Natural killer cell (primary cell): Measurements from ENCODE around the gene OMP. TPM values are rescaled to one million over a fixed set of nuclear protein-coding genes. Genes with fewer than 3 reads are reported as not detected.

Experiments
- ATAC-seq, 3 donors: fragments of 150-1000 bp in 2 of 3; fragments of 200-7000 bp in 1 of 3; cut with Tn5 transposase; 1 replicate in 1 of 3; 2 replicates in 2 of 3; pipeline ENCODE4 v1.10.0; 2021; ENCODE audit warnings: mild to moderate bottlenecking in 2 of 3, moderate library complexity in 2 of 3
- DNase-seq, 2 donors: peaks; one replicate each; pipeline versions ENCODE4 v3.0.0 to v3.0.0-alpha.2; 2013 to 2021; ENCODE audit warnings: mixed read lengths in 1 of 2
- H3K27ac ChIP-seq: one replicate; pipeline ENCODE4 v1.5.1; 2013; ENCODE audit warnings: mild to moderate bottlenecking, low read length
- H3K27me3 ChIP-seq: one replicate; pipeline ENCODE4 v1.6.1; 2013; ENCODE audit warnings: low read length; ENCODE audit not compliant: control insufficient read depth, insufficient read depth
- H3K36me3 ChIP-seq: one replicate; pipeline ENCODE4 v1.6.1; 2013; ENCODE audit warnings: low read length; ENCODE audit not compliant: control insufficient read depth, insufficient read depth
- H3K4me1 ChIP-seq: one replicate; pipeline ENCODE4 v1.6.1; 2013; ENCODE audit warnings: low read length; ENCODE audit not compliant: control insufficient read depth, insufficient read depth
- H3K4me3 ChIP-seq: one replicate; pipeline ENCODE4 v1.5.1; 2013; ENCODE audit warnings: low read length
- H3K9me3 ChIP-seq: one replicate; pipeline ENCODE4 v1.6.1; 2013; ENCODE audit warnings: low read length; ENCODE audit not compliant: control insufficient read depth, insufficient read depth
- H3K27ac Mint-ChIP-seq, 2 donors: one replicate each; pipeline ENCODE4 v1.8.0; 2022; ENCODE audit warnings: mild to moderate bottlenecking in 2 of 2, mixed read lengths in 2 of 2, moderate library complexity in 1 of 2
- H3K27me3 Mint-ChIP-seq, 2 donors: one replicate each; pipeline ENCODE4 v1.8.0; 2022; ENCODE audit warnings: low read depth in 2 of 2, mixed read lengths in 2 of 2
- H3K36me3 Mint-ChIP-seq: one replicate; pipeline ENCODE4 v1.8.0; 2022; ENCODE audit warnings: mixed read lengths
- H3K4me1 Mint-ChIP-seq, 2 donors: one replicate each; pipeline ENCODE4 v1.8.0; 2022; ENCODE audit warnings: mixed read lengths in 2 of 2
- H3K4me3 Mint-ChIP-seq: one replicate; pipeline ENCODE4 v1.8.0; 2022; ENCODE audit warnings: mild to moderate bottlenecking, moderate library complexity, mixed read lengths
- H3K9me3 Mint-ChIP-seq, 2 donors: one replicate each; pipeline ENCODE4 v1.8.0; 2022; ENCODE audit warnings: mixed read lengths in 2 of 2
- WGBS: methylation state at CpG from one replicate; pipeline ENCODE4 v1.1.7; 2013; ENCODE audit warnings: missing lambda C conversion rate; ENCODE audit not compliant: insufficient coverage; 5-methylcytosine and 5-hydroxymethylcytosine counted together
- intact Hi-C: fragments of 100-400 bp; cut with micrococcal nuclease; formaldehyde crosslinking; loops from one replicate; pipeline ENCODE4 v1.14.2; 2022
- total RNA-seq, 4 donors: library from RNA; stranded (reverse); fragments of 120-200 nt in 1 of 4; gene quantifications; one replicate each; pipeline versions ENCODE4 v1.2.3 to v1.2.4, GENCODE V29; 2013 to 2022
- TF ChIP-seq, protein P1 (sequence below): fragments of 200-600 bp; IDR thresholded peaks from one replicate; pipeline ENCODE4 v1.8.0; 2022; ENCODE audit warnings: antibody characterized with exemption

OMP gene
- total RNA-seq, 3 donors from 2014 or later (not counting 1 experiment from before 2014, with no cell fraction given) = 0.82 to 1.4 (median 0.85) TPM

DNA sequence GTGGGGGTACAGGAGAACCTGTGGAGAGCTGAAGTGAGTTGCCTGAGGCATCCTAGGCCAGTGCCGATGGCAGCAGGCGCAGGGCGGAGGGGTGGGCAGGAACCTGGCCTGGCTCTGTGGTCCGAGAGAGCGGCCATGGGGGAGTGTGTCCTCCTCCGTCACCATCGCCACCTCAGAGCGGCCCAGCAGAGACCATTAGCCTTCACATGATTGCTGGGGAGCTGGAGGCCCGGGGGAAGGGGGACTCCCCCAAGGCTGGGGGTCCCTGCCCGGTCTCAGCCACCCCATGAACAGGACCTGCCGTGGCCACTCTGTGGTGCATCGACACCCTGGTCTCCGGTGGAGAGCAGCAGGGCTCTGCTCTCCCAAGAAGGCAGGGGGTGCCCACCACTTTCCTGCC, 4.1 kb downstream of the OMP start:
- H3K4me3 ChIP-seq = no peak overlapping the region
- TF ChIP-seq, protein P1, sequence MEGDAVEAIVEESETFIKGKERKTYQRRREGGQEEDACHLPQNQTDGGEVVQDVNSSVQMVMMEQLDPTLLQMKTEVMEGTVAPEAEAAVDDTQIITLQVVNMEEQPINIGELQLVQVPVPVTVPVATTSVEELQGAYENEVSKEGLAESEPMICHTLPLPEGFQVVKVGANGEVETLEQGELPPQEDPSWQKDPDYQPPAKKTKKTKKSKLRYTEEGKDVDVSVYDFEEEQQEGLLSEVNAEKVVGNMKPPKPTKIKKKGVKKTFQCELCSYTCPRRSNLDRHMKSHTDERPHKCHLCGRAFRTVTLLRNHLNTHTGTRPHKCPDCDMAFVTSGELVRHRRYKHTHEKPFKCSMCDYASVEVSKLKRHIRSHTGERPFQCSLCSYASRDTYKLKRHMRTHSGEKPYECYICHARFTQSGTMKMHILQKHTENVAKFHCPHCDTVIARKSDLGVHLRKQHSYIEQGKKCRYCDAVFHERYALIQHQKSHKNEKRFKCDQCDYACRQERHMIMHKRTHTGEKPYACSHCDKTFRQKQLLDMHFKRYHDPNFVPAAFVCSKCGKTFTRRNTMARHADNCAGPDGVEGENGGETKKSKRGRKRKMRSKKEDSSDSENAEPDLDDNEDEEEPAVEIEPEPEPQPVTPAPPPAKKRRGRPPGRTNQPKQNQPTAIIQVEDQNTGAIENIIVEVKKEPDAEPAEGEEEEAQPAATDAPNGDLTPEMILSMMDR = no peak
- H3K36me3 Mint-ChIP-seq = no peaks in the 10 kb centered on the region
- no peak overlapping the region for H3K27ac Mint-ChIP-seq
- DNase-seq = no peak
- ATAC-seq = no peak
- no peak overlapping the region for H3K27ac ChIP-seq
- H3K36me3 ChIP-seq = no peaks in the 10 kb centered on the region
- WGBS = 96% methylated on average over 13 of the region's 13 CpGs
- H3K9me3 ChIP-seq = no peaks in the 10 kb centered on the region
- H3K27me3 Mint-ChIP-seq = no peaks in the 10 kb centered on the region
- peaks cover 0 to 8% of the 10 kb centered on the region in 2 donors for H3K4me1 Mint-ChIP-seq
- no peaks in the 10 kb centered on the region for H3K4me1 ChIP-seq
- intact Hi-C loops = no loop called here
- H3K9me3 Mint-ChIP-seq = no peaks in the 10 kb centered on the region
- no peak overlapping the region for H3K4me3 Mint-ChIP-seq
- no peaks in the 10 kb centered on the region for H3K27me3 ChIP-seq

DNA sequence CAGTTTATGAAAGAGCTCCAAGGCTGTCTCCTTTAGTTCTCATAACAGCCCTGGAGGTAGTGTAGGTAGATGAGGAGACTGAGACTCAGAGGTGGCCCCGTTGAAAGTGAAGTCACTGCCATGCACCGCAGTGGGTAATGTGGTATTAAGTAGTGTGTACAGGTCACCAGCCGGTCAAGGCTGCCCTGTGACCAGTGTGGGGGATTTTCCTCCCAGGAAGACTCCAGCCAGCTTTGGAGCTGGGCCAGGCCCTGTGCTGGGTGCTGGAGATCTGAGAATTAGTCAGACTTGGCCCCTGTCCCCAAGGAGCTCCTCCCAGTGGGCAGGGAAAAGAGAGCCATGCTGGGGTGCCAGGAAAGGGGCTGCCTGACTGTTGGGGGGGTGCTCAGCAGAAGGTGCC, 5.3 kb downstream of the OMP start:
- Histone ChIP-seq H3K27me3 (no peaks in the 10 kb centered on the region), H3K27ac (no peak overlapping the region), H3K4me3 (no peak overlapping the region), H3K36me3 (no peaks in the 10 kb centered on the region), H3K4me1 (no peaks in the 10 kb centered on the region), H3K9me3 (no peaks in the 10 kb centered on the region)
- whole genome bisulfite sequencing = 86% methylated on average over 3 of the region's 3 CpGs
- no peaks in the 10 kb centered on the region for H3K27me3 Mint-ChIP-seq
- ATAC-seq = no peak
- TF ChIP-seq, protein P1 = no peak
- no peak overlapping the region for H3K4me3 Mint-ChIP-seq
- H3K36me3 Mint-ChIP-seq = no peaks in the 10 kb centered on the region
- H3K27ac Mint-ChIP-seq = peak overlapping the region in 1 of 2 donors; percentile 40
- intact Hi-C loops = no loop called here
- peaks cover 0 to 8% of the 10 kb centered on the region in 2 donors for H3K4me1 Mint-ChIP-seq
- DNase-seq = no peak
- no peaks in the 10 kb centered on the region for H3K9me3 Mint-ChIP-seq

DNA sequence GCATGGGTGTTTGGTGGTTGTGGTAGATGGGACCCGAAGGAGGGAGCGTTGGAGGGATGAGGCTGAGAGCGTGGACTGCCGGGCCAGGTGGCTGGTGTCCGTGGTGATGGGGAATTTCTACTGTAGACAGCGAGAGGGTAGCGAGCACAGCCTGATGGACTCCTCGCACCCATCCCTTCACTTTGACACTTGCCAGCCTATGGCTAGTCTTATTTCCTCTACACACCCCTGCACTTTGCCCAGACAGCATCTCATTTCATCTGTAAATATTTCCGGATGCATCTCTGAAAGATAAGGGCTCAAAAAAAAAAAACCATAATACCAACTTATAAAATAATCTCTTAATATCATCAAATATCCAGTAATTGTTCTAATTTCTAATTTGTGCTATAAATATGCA, 5.8 kb downstream of the OMP start:
- TF ChIP-seq, protein P1 = no peak
- no peaks in the 10 kb centered on the region for H3K4me1 ChIP-seq
- Mint-ChIP-seq H3K27ac (peak overlapping the region in 1 of 2 donors; percentile 40), H3K4me3 (no peak overlapping the region), H3K9me3 (no peaks in the 10 kb centered on the region), H3K27me3 (no peaks in the 10 kb centered on the region), H3K4me1 (peaks cover 0 to 8% of the 10 kb centered on the region in 2 donors), H3K36me3 (no peaks in the 10 kb centered on the region)
- H3K27me3 ChIP-seq = no peaks in the 10 kb centered on the region
- no peak overlapping the region for H3K4me3 ChIP-seq
- no peaks in the 10 kb centered on the region for H3K9me3 ChIP-seq
- no peak for ATAC-seq
- WGBS = 87% methylated on average over 9 of the region's 9 CpGs
- intact Hi-C loops = no loop called here
- DNase-seq = no peak
- H3K36me3 ChIP-seq = no peaks in the 10 kb centered on the region
- no peak overlapping the region for H3K27ac ChIP-seq

DNA sequence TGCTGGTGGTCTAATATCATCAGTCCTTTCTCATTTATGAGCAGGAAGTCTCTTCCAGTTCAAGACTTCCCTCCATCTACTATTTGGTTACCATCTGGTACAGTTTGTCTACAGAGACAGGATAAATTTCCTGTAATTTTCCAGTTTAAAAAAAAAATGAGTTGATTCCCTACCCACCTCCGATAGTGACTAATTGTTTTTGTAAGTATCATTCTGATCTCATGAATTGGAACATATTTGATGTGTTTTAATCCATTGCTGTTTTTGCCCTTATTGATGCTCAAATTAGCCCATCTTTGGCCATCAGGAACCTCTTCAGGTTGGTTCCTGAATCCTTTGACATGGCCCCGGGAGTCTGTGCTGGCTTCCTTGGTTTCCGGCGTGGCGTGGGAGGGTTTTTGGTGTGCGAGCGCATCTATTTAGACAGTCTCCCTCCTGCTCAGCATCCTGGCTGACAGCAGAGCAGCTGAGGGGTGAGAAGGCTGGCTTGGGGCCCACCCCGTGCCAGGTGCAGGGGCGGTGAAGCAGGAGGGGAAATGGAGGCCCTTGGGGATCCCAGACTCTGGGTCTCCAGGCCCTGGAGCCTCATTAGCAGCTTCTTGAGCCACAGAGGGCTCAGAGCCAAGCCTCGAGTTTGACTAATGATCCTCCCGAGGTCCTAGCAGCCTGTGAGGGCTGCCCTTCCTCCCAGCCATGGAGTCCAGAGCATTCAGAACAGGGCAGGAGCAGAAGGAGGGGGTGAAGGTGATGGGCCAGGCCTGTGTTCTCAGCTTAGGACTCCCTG, 6.8 kb downstream of the OMP start:
- no peak overlapping the region for H3K4me3 ChIP-seq
- no peaks in the 10 kb centered on the region for H3K36me3 ChIP-seq
- 67% methylated on average over 10 of the region's 11 CpGs for WGBS
- TF ChIP-seq, protein P1 = no peak
- Mint-ChIP-seq H3K27me3 (no peaks in the 10 kb centered on the region), H3K36me3 (no peaks in the 10 kb centered on the region), H3K9me3 (no peaks in the 10 kb centered on the region), H3K4me3 (no peak overlapping the region), H3K27ac (no peak overlapping the region), H3K4me1 (peaks cover 0 to 8% of the 10 kb centered on the region in 2 donors)
- H3K4me1 ChIP-seq = no peaks in the 10 kb centered on the region
- H3K9me3 ChIP-seq = no peaks in the 10 kb centered on the region
- no peak for DNase-seq
- no peak overlapping the region for H3K27ac ChIP-seq
- intact Hi-C loops = no loop called here
- no peak for ATAC-seq
- H3K27me3 ChIP-seq = no peaks in the 10 kb centered on the region
